T-cell (primary cell): ENCODE results near the gene ELMO3. TPM values are rescaled to one million over a fixed set of nuclear protein-coding genes. Genes with fewer than 3 reads are reported as not detected.

Source experiments
- ATAC-seq, 4 experiments: fragments of 200-7000 bp in 3 of 4; fragments of 150-1000 bp in 1 of 4; cut with Tn5 transposase; replicated peaks in 1 of 4; 1 replicate in 3 of 4; 2 replicates in 1 of 4; pipeline ENCODE4 v1.10.0; 2021; ENCODE audit warnings: moderate library complexity in 3 of 4, mild to moderate bottlenecking in 2 of 4, moderate number of reproducible peaks in 1 of 4
- CTCF ChIA-PET, 2 donors: fragments of 300-600 bp; sonication (Branson Sonifier 250); formaldehyde crosslinking; loops; one replicate each; lab custom pipeline; 2022; ENCODE audit warnings: antibody characterized with exemption in 2 of 2; lab: Charles Lee
- POLR2A ChIA-PET, 2 donors: fragments of 300-600 bp; sonication (Branson Sonifier 250); formaldehyde crosslinking; loops; one replicate each; lab custom pipeline; 2022; ENCODE audit warnings: antibody characterized with exemption in 2 of 2; lab: Charles Lee
- DNase-seq, 35 experiments: peaks; one replicate each; pipeline versions ENCODE4 v3.0.0 to v3.0.0-alpha.2; 2013 to 2023
- H3K27ac ChIP-seq: one replicate; pipeline ENCODE4 v1.5.1; 2013; ENCODE audit warnings: low read length
- H3K27me3 ChIP-seq, 2 experiments: replicated peaks in 1 of 2; 1 replicate in 1 of 2; 2 replicates in 1 of 2; pipeline versions ENCODE4 v1.6.1 to v1.7.0; 2013; ENCODE audit warnings: low read length in 1 of 2, mixed read lengths in 1 of 2; ENCODE audit not compliant: control insufficient read depth in 2 of 2, insufficient read depth in 2 of 2; ENCODE audit errors: extremely low read depth in 1 of 2
- H3K36me3 ChIP-seq, 2 donors: 1 replicate in 1 of 2; 2 replicates in 1 of 2; pipeline versions ENCODE4 v1.6.1 to v1.7.0; 2013; ENCODE audit warnings: low read length in 1 of 2; ENCODE audit not compliant: control insufficient read depth in 2 of 2, insufficient read depth in 1 of 2; ENCODE audit errors: extremely low read depth in 1 of 2
- H3K4me1 ChIP-seq, 2 experiments: 1 replicate in 1 of 2; 2 replicates in 1 of 2; pipeline versions ENCODE4 v1.6.1 to v1.7.0; 2013; ENCODE audit warnings: low read length in 2 of 2, mixed read lengths in 1 of 2; ENCODE audit not compliant: insufficient read depth in 2 of 2, control insufficient read depth in 1 of 2; ENCODE audit errors: extremely low read depth in 1 of 2
- H3K4me3 ChIP-seq, 2 donors: 1 replicate in 1 of 2; 2 replicates in 1 of 2; pipeline versions ENCODE4 v1.5.1 to v1.7.0; 2013; ENCODE audit warnings: mild to moderate bottlenecking in 2 of 2, low read length in 1 of 2, moderate library complexity in 1 of 2; ENCODE audit not compliant: control insufficient read depth in 1 of 2; ENCODE audit errors: extremely low read depth in 1 of 2
- H3K9me3 ChIP-seq: 2 replicates; pipeline ENCODE4 v1.7.0; 2013
- H3K27ac Mint-ChIP-seq, 2 donors: one replicate each; pipeline ENCODE4 v1.8.0; 2020 to 2021; ENCODE audit warnings: mild to moderate bottlenecking in 2 of 2, mixed read lengths in 2 of 2
- H3K27me3 Mint-ChIP-seq, 2 donors: one replicate each; pipeline ENCODE4 v1.8.0; 2021 to 2022; ENCODE audit warnings: mixed read lengths in 2 of 2
- H3K36me3 Mint-ChIP-seq: one replicate; pipeline ENCODE4 v1.8.0; 2021; ENCODE audit warnings: mixed read lengths
- H3K4me1 Mint-ChIP-seq, 3 donors: one replicate each; pipeline ENCODE4 v1.8.0; 2020 to 2022; ENCODE audit warnings: mixed read lengths in 3 of 3, mild to moderate bottlenecking in 1 of 3
- H3K4me3 Mint-ChIP-seq, 3 donors: one replicate each; pipeline ENCODE4 v1.8.0; 2020 to 2022; ENCODE audit warnings: mild to moderate bottlenecking in 3 of 3, mixed read lengths in 3 of 3, moderate library complexity in 3 of 3
- H3K9me3 Mint-ChIP-seq, 3 donors: one replicate each; pipeline ENCODE4 v1.8.0; 2020 to 2022; ENCODE audit warnings: mixed read lengths in 3 of 3
- WGBS: methylation state at CpG from one replicate; pipeline ENCODE4 v1.1.5; 2013; ENCODE audit warnings: missing lambda C conversion rate; ENCODE audit not compliant: insufficient coverage; 5-methylcytosine and 5-hydroxymethylcytosine counted together
- total RNA-seq, 35 experiments: library from RNA in 6 of 35; stranded (reverse) in 6 of 35; fragments of 120-200 nt in 1 of 35; gene quantifications; one replicate each; pipeline versions ENCODE4 v1.2.1 to v1.2.4 and lab custom pipeline; 2013 to 2026

The ELMO3 gene, protein sequence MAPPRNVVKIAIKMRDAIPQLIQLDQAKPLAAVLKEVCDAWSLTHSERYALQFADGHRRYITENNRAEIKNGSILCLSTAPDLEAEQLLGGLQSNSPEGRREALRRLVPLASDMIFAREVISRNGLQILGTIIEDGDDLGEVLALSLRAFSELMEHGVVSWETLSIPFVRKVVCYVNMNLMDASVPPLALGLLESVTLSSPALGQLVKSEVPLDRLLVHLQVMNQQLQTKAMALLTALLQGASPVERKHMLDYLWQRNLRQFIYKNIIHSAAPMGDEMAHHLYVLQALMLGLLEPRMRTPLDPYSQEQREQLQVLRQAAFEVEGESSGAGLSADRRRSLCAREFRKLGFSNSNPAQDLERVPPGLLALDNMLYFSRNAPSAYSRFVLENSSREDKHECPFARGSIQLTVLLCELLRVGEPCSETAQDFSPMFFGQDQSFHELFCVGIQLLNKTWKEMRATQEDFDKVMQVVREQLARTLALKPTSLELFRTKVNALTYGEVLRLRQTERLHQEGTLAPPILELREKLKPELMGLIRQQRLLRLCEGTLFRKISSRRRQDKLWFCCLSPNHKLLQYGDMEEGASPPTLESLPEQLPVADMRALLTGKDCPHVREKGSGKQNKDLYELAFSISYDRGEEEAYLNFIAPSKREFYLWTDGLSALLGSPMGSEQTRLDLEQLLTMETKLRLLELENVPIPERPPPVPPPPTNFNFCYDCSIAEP
- total RNA-seq (10 to 100 TPM in 1 of 5 donors, 1 to 10 TPM in 4; 3.8 to 11.7 (median 8.8) TPM), total RNA-seq (lab: John Stamatoyannopoulos, UW) (5.7 to 21.4 (median 12.6) reads per million in 29 experiments)
- total RNA-seq (2013), result 2.5 TPM

DNA sequence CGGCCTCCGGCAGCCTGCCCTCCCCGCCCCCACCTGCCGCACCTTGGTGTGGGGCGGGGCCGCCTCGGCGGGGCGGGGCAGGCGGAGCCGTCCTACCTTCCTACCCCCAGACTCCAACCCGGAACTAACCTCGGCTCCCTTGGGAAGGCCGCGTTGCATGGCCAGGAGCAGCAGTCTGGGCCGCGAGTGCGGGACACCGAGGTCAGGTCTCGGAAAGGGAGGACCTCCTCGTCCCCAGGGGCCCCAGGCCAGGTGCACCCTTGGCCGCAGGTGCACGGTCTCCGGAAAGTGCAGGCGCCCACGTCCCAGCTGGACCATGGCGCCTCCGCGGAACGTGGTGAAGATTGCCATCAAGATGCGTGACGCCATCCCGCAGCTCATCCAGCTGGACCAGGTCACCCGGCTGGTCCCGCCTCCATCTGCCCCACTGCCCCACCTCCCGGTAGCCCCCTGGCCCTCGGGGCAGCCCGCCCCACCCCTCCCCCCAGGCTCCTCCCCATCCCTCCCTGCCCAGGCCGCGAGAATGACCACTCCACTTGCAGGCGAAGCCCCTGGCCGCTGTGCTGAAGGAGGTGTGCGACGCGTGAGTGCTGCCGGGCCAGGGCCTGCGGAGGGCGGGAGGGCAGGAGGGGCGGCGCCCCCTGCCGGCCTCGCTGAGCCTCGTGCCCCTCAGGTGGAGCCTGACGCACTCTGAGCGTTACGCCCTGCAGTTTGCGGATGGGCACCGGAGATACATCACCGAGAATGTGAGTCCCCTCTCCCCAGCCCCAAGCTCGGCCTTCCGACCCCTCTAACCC lies at the start of gene ELMO3:
Gene ELMO3, plus strand, starts transcription at position 121 of the 797 bp plus-strand sequence. Its CDS starts 196 bp downstream, at position 317.
- Mint-ChIP-seq H3K4me3 (no peak within 1 kb of the TSS), H3K9me3 (no peaks in the 10 kb centered on the region), H3K4me1 (peaks cover 17 to 29% (median 17%) of the 10 kb centered on the region in 3 donors), H3K36me3 (peaks cover 20% of the 10 kb centered on the region), H3K27me3 (no peaks in the 10 kb centered on the region), H3K27ac (peak within 1 kb of the TSS in 1 of 2 donors; percentile 31)
- 97% methylated on average over 33 of the region's 61 CpGs for whole genome bisulfite sequencing
- H3K9me3 ChIP-seq, result no peaks in the 10 kb centered on the region
- H3K4me1 ChIP-seq, result peaks cover 0 to 27% of the 10 kb centered on the region in 2 experiments
- DNase-seq, result no peak
- H3K36me3 ChIP-seq, result peaks cover 31 to 75% of the 10 kb centered on the region in 2 donors
- peak in 1 of 4 experiments; percentile 33 for ATAC-seq
- no peak within 1 kb of the TSS for H3K4me3 ChIP-seq
- no peak within 1 kb of the TSS for H3K27ac ChIP-seq
- no peaks in the 10 kb centered on the region for H3K27me3 ChIP-seq
- ChIA-PET CTCF (no interaction called here), POLR2A (no interaction called here)

DNA sequence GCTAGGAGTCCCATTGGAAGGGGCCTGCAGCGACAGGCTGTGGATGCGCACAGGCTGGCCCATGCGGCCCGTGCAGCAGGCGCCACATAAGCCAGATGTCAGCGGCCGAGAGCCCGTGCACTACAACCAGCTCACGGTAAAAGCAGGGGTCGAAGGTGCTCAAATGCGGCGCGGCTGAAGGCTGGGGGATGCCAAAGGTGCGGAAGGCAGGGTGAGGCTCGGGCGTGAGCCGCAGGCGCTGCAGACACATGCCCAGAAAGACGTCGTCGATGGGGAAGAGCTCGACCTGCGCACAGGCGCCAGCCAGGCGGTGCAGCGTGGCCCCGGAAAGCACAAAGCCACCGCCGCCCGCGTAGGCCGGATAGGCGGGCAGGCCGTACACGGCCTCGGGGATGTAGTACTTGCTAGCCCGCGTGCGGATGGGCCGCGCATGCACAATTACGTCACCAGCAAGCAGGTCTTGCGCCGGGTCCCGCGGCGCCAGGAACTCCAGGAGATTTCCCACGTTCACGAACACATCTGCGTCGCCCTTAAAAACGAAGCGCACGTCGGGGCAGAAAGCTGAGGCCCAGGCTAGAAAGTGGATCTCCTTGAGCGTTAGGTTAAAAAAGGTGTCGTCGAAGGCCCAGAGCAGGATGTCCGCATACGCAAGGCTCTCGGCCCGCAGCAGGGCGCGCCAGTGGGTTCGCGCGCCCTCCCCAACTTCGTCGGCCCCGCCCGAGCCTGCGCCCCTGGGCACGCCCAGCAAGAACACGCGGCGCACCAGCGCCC lies 49.5 kb upstream of the ELMO3 start:
- peaks cover 0 to 27% of the 10 kb centered on the region in 2 experiments for H3K4me1 ChIP-seq
- peaks cover 38% of the 10 kb centered on the region for H3K36me3 Mint-ChIP-seq
- H3K4me3 ChIP-seq, result no peak overlapping the region
- H3K9me3 Mint-ChIP-seq, result no peaks in the 10 kb centered on the region
- no peak overlapping the region for H3K27ac ChIP-seq
- peaks cover 4 to 26% of the 10 kb centered on the region in 2 donors for H3K36me3 ChIP-seq
- peaks cover 0 to 22% of the 10 kb centered on the region in 2 experiments for H3K27me3 ChIP-seq
- peak overlapping the region in 1 of 2 donors; percentile 23 for H3K27ac Mint-ChIP-seq
- POLR2A ChIA-PET, result interaction anchor here in 1 of 2 donors (0.6 kb wide), 1 partner anchor 28 kb away, joined by 5 read pairs; no protein-coding TSS in a partner anchor
- peak overlapping the region; percentile 34 to 79 (median 39) for H3K4me3 Mint-ChIP-seq
- DNase-seq (no peak), ATAC-seq (no peak)
- peaks cover 3 to 5% of the 10 kb centered on the region in 2 donors for H3K27me3 Mint-ChIP-seq
- H3K9me3 ChIP-seq, result no peaks in the 10 kb centered on the region
- H3K4me1 Mint-ChIP-seq, result peaks cover 26 to 28% (median 27%) of the 10 kb centered on the region in 3 donors
- 83% methylated on average over 77 of the region's 77 CpGs for WGBS
- CTCF ChIA-PET, result no interaction called here

DNA sequence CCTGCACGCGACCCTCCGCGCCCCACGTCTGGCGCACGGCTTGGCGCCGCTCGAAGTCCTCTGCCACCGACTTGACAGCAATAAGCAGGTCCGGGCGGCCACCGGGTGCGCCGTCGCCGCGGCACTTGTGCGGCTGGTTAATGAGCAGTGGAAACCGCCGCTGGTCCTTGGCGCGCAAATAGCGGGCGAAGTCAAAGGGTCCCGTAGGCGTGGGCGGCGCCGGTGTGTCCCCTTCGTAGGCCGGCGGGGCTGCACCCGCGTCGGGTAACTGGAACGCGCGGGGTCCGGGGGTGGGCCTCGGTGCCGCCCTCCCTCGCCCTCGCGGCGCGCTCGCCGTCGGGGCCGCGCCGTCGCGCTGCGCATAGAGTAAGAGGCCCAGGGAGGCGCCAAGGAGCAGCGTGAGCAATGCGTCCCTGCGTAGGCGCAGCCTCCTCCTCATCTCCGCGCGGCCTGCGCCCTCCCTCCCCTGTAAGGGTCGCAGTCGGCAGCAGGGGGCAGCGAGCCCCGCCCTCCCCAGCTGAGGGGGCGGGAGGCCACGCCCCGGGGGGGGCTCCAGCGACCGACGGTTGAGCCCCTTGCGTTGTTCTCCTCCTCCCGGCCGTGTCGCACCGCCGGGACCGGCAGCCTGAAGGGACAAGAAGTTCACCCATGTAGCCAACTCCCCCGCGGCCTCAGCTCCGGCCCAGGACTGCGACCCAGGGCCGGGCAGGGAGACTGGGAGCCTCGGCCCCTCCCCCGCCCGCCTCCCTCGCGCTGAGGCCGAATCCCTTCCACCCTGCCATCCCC lies 48.7 kb upstream of the ELMO3 start:
- Mint-ChIP-seq H3K27me3 (peaks cover 3 to 5% of the 10 kb centered on the region in 2 donors), H3K9me3 (no peaks in the 10 kb centered on the region), H3K4me3 (peak overlapping the region; percentile 71 to 79 (median 76)), H3K27ac (no peak overlapping the region), H3K4me1 (peaks cover 28 to 29% (median 28%) of the 10 kb centered on the region in 3 donors), H3K36me3 (peaks cover 32% of the 10 kb centered on the region)
- H3K27ac ChIP-seq, result no peak overlapping the region
- WGBS, result 11% methylated on average over 88 of the region's 94 CpGs
- H3K4me1 ChIP-seq, result peaks cover 2 to 35% of the 10 kb centered on the region in 2 experiments
- peaks cover 2 to 18% of the 10 kb centered on the region in 2 donors for H3K36me3 ChIP-seq
- ChIA-PET CTCF (interaction anchor here (0.5 to 1.0 kb wide), 2 partner anchors 24 to 192 kb away, joined by 3 to 7 read pairs; no protein-coding TSS in a partner anchor), POLR2A (interaction anchor here in 1 of 2 donors (0.6 to 0.7 kb wide), 3 partner anchors 84 to 499 kb away, joined by 4 to 9 read pairs (median 5); no protein-coding TSS in a partner anchor)
- peaks cover 0 to 22% of the 10 kb centered on the region in 2 experiments for H3K27me3 ChIP-seq
- H3K9me3 ChIP-seq, result no peaks in the 10 kb centered on the region
- ATAC-seq (peak; percentile 57 to 66 (median 64)), DNase-seq (peak in 3 of 35 experiments; percentile 37 to 53 (median 37))
- H3K4me3 ChIP-seq, result peak overlapping the region; percentile 11 to 57

DNA sequence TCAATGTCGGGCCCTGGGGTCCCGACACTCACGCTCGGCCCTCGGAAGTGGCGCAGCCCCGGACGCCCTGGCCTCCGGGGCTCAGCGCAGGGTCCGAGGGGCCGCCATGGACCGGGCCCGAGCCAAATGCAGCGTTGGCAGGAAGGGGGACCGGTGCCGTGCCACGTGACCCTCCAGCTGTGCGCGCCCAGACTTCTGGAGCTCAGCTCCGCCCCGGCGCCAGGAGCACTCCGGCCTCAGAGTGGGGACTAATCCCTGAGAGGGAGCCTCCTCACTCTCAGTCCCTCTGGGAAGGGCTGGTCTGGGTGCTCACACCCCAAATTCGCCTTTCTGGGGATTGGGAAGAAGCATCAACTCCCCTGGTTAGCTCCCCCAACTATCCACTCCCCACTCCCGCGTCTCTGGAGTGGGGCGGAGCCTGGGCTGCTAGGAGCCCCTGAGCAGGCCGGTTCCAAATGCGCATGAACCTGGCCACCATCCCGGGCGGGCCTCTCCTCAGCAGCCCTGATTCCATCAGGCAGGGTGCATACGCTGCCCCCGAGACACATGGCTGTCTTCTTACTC lies 48.0 kb upstream of the ELMO3 start, which contains the start of gene B3GNT9:
Gene B3GNT9, minus strand, starts transcription at position 166 of the 564 bp plus-strand sequence. CDS start 513 bp downstream, outside the sequence.
- WGBS, result 8% methylated on average over 33 of the region's 34 CpGs
- Mint-ChIP-seq H3K36me3 (peaks cover 27% of the 10 kb centered on the region), H3K27me3 (peaks cover 3 to 5% of the 10 kb centered on the region in 2 donors), H3K27ac (peak within 1 kb of the TSS; percentile 57 to 61), H3K9me3 (no peaks in the 10 kb centered on the region), H3K4me3 (peak within 1 kb of the TSS; percentile 71 to 79 (median 76)), H3K4me1 (peaks cover 31 to 33% (median 32%) of the 10 kb centered on the region in 3 donors)
- Histone ChIP-seq H3K4me1 (peaks cover 2 to 42% of the 10 kb centered on the region in 2 experiments), H3K27ac (no peak within 1 kb of the TSS), H3K27me3 (peaks cover 0 to 22% of the 10 kb centered on the region in 2 experiments), H3K36me3 (peaks cover 0 to 11% of the 10 kb centered on the region in 2 donors), H3K4me3 (peak within 1 kb of the TSS; percentile 11 to 57), H3K9me3 (no peaks in the 10 kb centered on the region)
- DNase-seq (peak in 2 of 35 experiments; percentile 25 to 43), ATAC-seq (peak; percentile 29 to 46 (median 38))
- POLR2A ChIA-PET, result interaction anchor here in 1 of 2 donors (0.6 to 0.7 kb wide), 2 partner anchors 85 to 261 kb away, joined by 5 to 9 read pairs; no protein-coding TSS in a partner anchor
- CTCF ChIA-PET, result interaction anchor here in 1 of 2 donors (1.0 kb wide), 1 partner anchor 24 kb away, joined by 3 read pairs; no protein-coding TSS in a partner anchor
